ENCODE results near the gene HNRNPU.

Gene HNRNPU

GRCh38 chr1:244820131-244820530 is 44.2 kb downstream of the HNRNPU start:
- no peak for DNase-seq (ENCODE audit: low read depth, low spot score)
- no peak overlapping the region for H3K4me3 ChIP-seq (ENCODE audit: low read length)

GRCh38 chr1:244817415-244817894 is 46.9 kb downstream of the HNRNPU start:
- H3K4me3 ChIP-seq (ENCODE audit: low read length), result no peak overlapping the region
- no peak for DNase-seq (ENCODE audit: low read depth, low spot score)

- H3K4me3 ChIP-seq (ENCODE audit: low read length), result no peak overlapping the region
- no peak for DNase-seq (ENCODE audit: low read depth, low spot score)
Observed at GRCh38 chr1:244815600-244816099, 48.7 kb downstream of the HNRNPU start.

GRCh38 chr1:244813327-244813726 is 51.0 kb downstream of the HNRNPU start:
- H3K4me3 ChIP-seq (ENCODE audit: low read length), result no peak overlapping the region
- no peak for DNase-seq (ENCODE audit: low read depth, low spot score)

GRCh38 chr1:244810221-244810620 is 54.1 kb downstream of the HNRNPU start:
- no peak overlapping the region for H3K4me3 ChIP-seq (ENCODE audit: low read length)
- DNase-seq (ENCODE audit: low read depth, low spot score), result no peak

- no peak for DNase-seq (ENCODE audit: low read depth, low spot score)
- no peak overlapping the region for H3K4me3 ChIP-seq (ENCODE audit: low read length)
Observed at GRCh38 chr1:244807138-244807537, 57.2 kb downstream of the HNRNPU start.

- DNase-seq (ENCODE audit: low read depth, low spot score), result no peak
- H3K4me3 ChIP-seq (ENCODE audit: low read length), result no peak overlapping the region
Observed at GRCh38 chr1:244804841-244805240, 59.5 kb downstream of the HNRNPU start.

GRCh38 chr1:244802556-244803239 is 61.6 kb downstream of the HNRNPU start:
- DNase-seq (ENCODE audit: low read depth, low spot score), result no peak
- no peak overlapping the region for H3K4me3 ChIP-seq (ENCODE audit: low read length)

GRCh38 chr1:244802041-244802440 is 62.3 kb downstream of the HNRNPU start:
- H3K4me3 ChIP-seq (ENCODE audit: low read length), result no peak overlapping the region
- no peak for DNase-seq (ENCODE audit: low read depth, low spot score)

GRCh38 chr1:244801246-244801645 is 63.1 kb downstream of the HNRNPU start:
- DNase-seq (ENCODE audit: low read depth, low spot score), result peak; percentile 64
- no peak overlapping the region for H3K4me3 ChIP-seq (ENCODE audit: low read length)

GRCh38 chr1:244800821-244801220 is 63.5 kb downstream of the HNRNPU start:
- no peak overlapping the region for H3K4me3 ChIP-seq (ENCODE audit: low read length)
- DNase-seq (ENCODE audit: low read depth, low spot score), result no peak

All from Jurkat, Clone E6-1 (cell line).